Renal pelvis (tissue), 4 donors: ENCODE results near the gene BCAR1. TPM values are rescaled to one million over a fixed set of nuclear protein-coding genes. Genes with fewer than 3 reads are reported as not detected.
"Not testable (repeated sequence)": the region's sequence is repeated elsewhere in the genome, so short reads cannot be mapped to it uniquely, and the experiment has no call there.

Experiments
- DNase-seq: peaks from one replicate; pipeline ENCODE4 v3.0.0-alpha.2; 2013
- polyA plus RNA-seq, 3 donors: library from polyadenylated mRNA; unstranded; fragments of 120-200 nt; gene quantifications; one replicate each; pipeline ENCODE4 v1.2.1, GENCODE V29; 2013; ENCODE audit not compliant: insufficient read length in 3 of 3

Gene BCAR1
- polyA plus RNA-seq, 3 donors: 63.4 to 71.1 (median 70.9) TPM

- DNase-seq: no peak
Observed at GRCh38 chr16:75208242-75208825, 43.1 kb downstream of the BCAR1 start.

- no peak for DNase-seq
Observed at GRCh38 chr16:75207831-75208230, 43.6 kb downstream of the BCAR1 start.

GRCh38 chr16:75206749-75207451, 44.5 kb downstream of the BCAR1 start, which contains the start of gene CTRB2:
TSS of gene CTRB2 (minus strand) at chr16:75207161. CDS start at chr16:75207141, 20 bp downstream.
- DNase-seq: no peak

GRCh38 chr16:75205961-75206748, 45.3 kb downstream of the BCAR1 start:
- DNase-seq: not testable (repeated sequence)

GRCh38 chr16:75205438-75205837, 46.0 kb downstream of the BCAR1 start:
- not testable (repeated sequence) for DNase-seq

- DNase-seq: not testable (repeated sequence)
Observed at GRCh38 chr16:75204905-75205304, 46.5 kb downstream of the BCAR1 start.

- DNase-seq: no peak
Observed at GRCh38 chr16:75204410-75204758, 47.0 kb downstream of the BCAR1 start.

- no peak for DNase-seq
Observed at GRCh38 chr16:75203667-75204409, 47.6 kb downstream of the BCAR1 start.

- no peak for DNase-seq
Observed at GRCh38 chr16:75203096-75203495, 48.3 kb downstream of the BCAR1 start.

GRCh38 chr16:75202069-75202590, 49.3 kb downstream of the BCAR1 start:
- DNase-seq: no peak

- no peak for DNase-seq
Observed at GRCh38 chr16:75198135-75198600, 53.3 kb downstream of the BCAR1 start.

GRCh38 chr16:75197522-75198134, 53.8 kb downstream of the BCAR1 start:
- DNase-seq: no peak

- no peak for DNase-seq
Observed at GRCh38 chr16:75196836-75197235, 54.6 kb downstream of the BCAR1 start.

GRCh38 chr16:75195811-75196790, 55.3 kb downstream of the BCAR1 start:
- no peak for DNase-seq

- no peak for DNase-seq
Observed at GRCh38 chr16:75193730-75194444, 57.5 kb downstream of the BCAR1 start.

- no peak for DNase-seq
Observed at GRCh38 chr16:75193265-75193650, 58.2 kb downstream of the BCAR1 start.

- DNase-seq: no peak
Observed at GRCh38 chr16:75192606-75193264, 58.7 kb downstream of the BCAR1 start.

GRCh38 chr16:75189638-75190245, 61.7 kb downstream of the BCAR1 start:
- DNase-seq: no peak
